Nephron progenitor cell (in vitro differentiated cells): Measurements from ENCODE around the gene PLA2G4D.
A peak's percentile ranks its signal among the peaks of the same experiment; 100 is the strongest.

ENCODE experiments used
- DNase-seq: peaks from one replicate; pipeline ENCODE4 v3.0.0; 2021
- H3K27ac Mint-ChIP-seq: 2 replicates; pipeline ENCODE4 v1.8.0; 2021; ENCODE audit warnings: mild to moderate bottlenecking, moderate library complexity, mixed read lengths
- H3K27me3 Mint-ChIP-seq: 2 replicates; pipeline ENCODE4 v1.8.0; 2021; ENCODE audit warnings: mild to moderate bottlenecking, low read depth, mixed read lengths; ENCODE audit not compliant: poor library complexity
- H3K36me3 Mint-ChIP-seq: 2 replicates; pipeline ENCODE4 v1.8.0; 2021; ENCODE audit warnings: low read depth, mixed read lengths
- H3K4me1 Mint-ChIP-seq: 2 replicates; pipeline ENCODE4 v1.8.0; 2021; ENCODE audit warnings: mixed read lengths
- H3K4me3 Mint-ChIP-seq: 2 replicates; pipeline ENCODE4 v1.8.0; 2021; ENCODE audit warnings: mild to moderate bottlenecking, moderate library complexity, mixed read lengths
- H3K9me3 Mint-ChIP-seq: 2 replicates; pipeline ENCODE4 v1.8.0; 2021; ENCODE audit warnings: mild to moderate bottlenecking, moderate library complexity, mixed read lengths
- TF ChIP-seq, protein P1 (sequence below): fragments of 200-600 bp; sonication (generic); IDR thresholded peaks from 2 replicates; pipeline ENCODE4 v1.5.0; 2021; ENCODE audit warnings: antibody characterized with exemption

PLA2G4D gene

DNA sequence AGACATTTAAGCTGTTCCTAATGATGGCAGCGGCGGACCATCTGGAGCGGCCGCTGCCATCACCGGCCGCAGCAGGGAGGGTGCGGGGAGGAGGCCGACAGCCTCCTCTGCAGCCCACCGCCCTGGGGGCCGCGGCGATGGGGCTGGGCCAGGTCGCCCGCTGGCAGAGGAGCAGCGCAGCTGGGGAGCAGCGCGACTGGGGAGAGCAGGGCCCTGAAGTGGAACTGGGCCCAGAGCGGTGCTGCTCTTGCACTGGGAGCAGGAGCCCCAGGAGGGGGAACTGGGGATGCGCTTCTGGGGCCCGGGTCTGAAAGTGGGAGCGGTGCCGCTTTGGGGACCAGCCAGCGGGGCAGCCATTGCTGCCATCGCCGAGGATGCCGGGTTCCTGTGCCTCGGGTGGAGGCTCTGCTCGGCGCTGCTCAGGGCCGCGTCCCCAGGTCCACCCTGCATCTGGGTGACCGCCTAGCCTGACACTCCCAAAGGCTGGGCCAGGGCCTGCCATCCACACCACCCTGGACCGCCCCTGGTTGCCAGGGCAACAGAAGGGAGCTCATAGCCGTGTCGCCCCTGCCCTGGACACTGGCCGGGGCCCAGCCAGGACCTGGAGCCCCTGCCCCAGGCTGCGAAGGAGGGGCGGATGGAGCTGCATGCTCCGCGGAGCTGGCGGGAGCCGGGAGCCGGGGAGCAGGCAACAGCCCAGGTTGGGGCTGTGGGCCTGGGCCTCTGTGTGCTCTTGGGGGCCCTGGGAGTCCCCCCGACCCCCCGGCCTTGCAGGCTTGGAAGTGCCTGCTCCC, 58.1 kb downstream of the PLA2G4D start:
- no peaks in the 10 kb centered on the region for H3K36me3 Mint-ChIP-seq
- H3K4me1 Mint-ChIP-seq, result no peaks in the 10 kb centered on the region
- no peak overlapping the region for H3K27ac Mint-ChIP-seq
- peaks cover 3% of the 10 kb centered on the region for H3K9me3 Mint-ChIP-seq
- H3K4me3 Mint-ChIP-seq, result no peak overlapping the region
- TF ChIP-seq, protein P1, sequence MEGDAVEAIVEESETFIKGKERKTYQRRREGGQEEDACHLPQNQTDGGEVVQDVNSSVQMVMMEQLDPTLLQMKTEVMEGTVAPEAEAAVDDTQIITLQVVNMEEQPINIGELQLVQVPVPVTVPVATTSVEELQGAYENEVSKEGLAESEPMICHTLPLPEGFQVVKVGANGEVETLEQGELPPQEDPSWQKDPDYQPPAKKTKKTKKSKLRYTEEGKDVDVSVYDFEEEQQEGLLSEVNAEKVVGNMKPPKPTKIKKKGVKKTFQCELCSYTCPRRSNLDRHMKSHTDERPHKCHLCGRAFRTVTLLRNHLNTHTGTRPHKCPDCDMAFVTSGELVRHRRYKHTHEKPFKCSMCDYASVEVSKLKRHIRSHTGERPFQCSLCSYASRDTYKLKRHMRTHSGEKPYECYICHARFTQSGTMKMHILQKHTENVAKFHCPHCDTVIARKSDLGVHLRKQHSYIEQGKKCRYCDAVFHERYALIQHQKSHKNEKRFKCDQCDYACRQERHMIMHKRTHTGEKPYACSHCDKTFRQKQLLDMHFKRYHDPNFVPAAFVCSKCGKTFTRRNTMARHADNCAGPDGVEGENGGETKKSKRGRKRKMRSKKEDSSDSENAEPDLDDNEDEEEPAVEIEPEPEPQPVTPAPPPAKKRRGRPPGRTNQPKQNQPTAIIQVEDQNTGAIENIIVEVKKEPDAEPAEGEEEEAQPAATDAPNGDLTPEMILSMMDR, result no peak
- peaks cover 15% of the 10 kb centered on the region for H3K27me3 Mint-ChIP-seq
- peak; percentile 23 for DNase-seq

DNA sequence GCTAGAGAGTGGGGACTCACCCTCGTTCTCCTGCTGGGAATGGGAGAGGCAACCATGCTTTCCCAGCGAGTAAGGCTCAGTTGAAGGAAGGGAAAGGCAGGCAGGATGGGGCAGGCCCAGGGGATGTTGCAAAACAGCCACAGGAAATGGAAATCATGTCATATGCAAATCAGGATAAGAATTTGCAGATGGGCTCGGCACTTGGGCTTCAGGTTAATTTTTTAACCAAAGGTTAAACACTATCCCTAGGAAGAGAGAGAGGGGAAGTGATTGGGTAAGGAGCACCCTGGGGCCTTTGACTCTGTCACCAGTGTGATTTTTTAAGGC, 59.0 kb downstream of the PLA2G4D start:
- Mint-ChIP-seq H3K36me3 (no peaks in the 10 kb centered on the region), H3K4me1 (no peaks in the 10 kb centered on the region), H3K9me3 (peaks cover 4% of the 10 kb centered on the region), H3K27me3 (peaks cover 19% of the 10 kb centered on the region), H3K4me3 (no peak overlapping the region), H3K27ac (no peak overlapping the region)
- no peak for DNase-seq
- TF ChIP-seq, protein P1, result no peak

GRCh38 chr15:42034628-42035434, 59.5 kb downstream of the PLA2G4D start:
- H3K4me3 Mint-ChIP-seq, result no peak overlapping the region
- H3K36me3 Mint-ChIP-seq, result no peaks in the 10 kb centered on the region
- H3K4me1 Mint-ChIP-seq, result no peaks in the 10 kb centered on the region
- no peak for DNase-seq
- H3K27me3 Mint-ChIP-seq, result peaks cover 20% of the 10 kb centered on the region
- H3K9me3 Mint-ChIP-seq, result peaks cover 4% of the 10 kb centered on the region
- H3K27ac Mint-ChIP-seq, result no peak overlapping the region
- TF ChIP-seq, protein P1, result no peak

- TF ChIP-seq, protein P1, result no peak
- Mint-ChIP-seq H3K27me3 (peaks cover 29% of the 10 kb centered on the region), H3K9me3 (peaks cover 4% of the 10 kb centered on the region), H3K36me3 (no peaks in the 10 kb centered on the region), H3K27ac (no peak overlapping the region), H3K4me1 (no peaks in the 10 kb centered on the region), H3K4me3 (no peak overlapping the region)
- DNase-seq, result no peak
Observed at GRCh38 chr15:42033214-42033873, 61.0 kb downstream of the PLA2G4D start.

DNA sequence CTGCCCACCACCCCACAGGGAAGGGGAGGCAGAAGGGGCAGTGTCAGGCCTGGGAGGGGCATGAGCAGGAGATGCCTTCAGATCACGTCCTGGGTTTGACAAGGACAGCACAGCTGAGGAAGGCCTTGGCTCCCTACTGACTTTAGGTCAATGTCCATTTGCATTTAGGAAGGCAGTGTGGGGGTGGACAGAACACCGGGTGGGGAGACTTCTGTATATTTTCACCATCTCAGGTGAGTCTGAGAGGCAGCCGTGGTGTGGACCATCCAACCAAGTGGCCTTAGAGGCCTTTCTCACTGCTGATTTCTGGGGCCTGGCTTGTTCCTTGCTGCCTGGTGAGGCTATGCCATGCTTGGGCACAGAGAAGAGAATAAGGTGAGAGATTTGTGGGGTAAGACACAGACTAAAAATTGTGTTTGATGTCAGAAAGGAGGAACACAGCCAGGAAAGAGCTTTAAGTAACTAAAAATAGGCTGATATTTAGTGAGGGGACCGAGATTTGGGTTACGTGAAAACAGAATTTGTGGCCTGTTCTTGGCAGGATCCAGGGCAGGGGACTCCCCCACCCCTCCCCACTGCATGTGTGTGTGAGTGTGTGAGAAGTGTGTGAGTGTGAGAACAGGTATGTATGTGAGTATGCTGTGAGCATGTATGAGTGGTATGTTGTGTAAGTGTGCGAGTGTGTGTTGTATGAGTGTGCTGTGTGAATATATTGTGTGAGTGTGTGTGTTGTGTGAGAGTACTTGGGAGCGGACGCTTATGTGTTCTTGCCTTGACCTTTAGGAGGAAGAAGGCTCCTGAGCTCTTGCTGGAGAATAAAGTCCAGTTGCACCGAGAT, 61.8 kb downstream of the PLA2G4D start:
- Mint-ChIP-seq H3K9me3 (peaks cover 4% of the 10 kb centered on the region), H3K4me1 (no peaks in the 10 kb centered on the region), H3K27ac (no peak overlapping the region), H3K27me3 (peaks cover 31% of the 10 kb centered on the region), H3K36me3 (no peaks in the 10 kb centered on the region), H3K4me3 (no peak overlapping the region)
- TF ChIP-seq, protein P1, result no peak
- no peak for DNase-seq
